ENCODE measurements around the gene DOP1B.
"Not testable (repeated sequence)": the region's sequence is repeated elsewhere in the genome, so short reads cannot be mapped to it uniquely, and the experiment has no call there.

Gene DOP1B

GRCh38 chr21:36129219-36129618, 27.4 kb upstream of the DOP1B start:
- H3K4me3 ChIP-seq, result no peak overlapping the region
- TF ChIP-seq POLR2AphosphoS5 (IDR thresholded peaks at IDR 0.05; ENCODE audit: borderline replicate concordance, low read depth, low read length) (no peak), FOXP2 (optimal IDR thresholded peaks at IDR 0.05; ENCODE audit: control extremely low read depth, extremely low read length, insufficient read depth) (no peak), EZH2 (IDR thresholded peaks at IDR 0.05) (no peak)
- no peak for DNase-seq (ENCODE audit: low read depth, low spot score)
- no peaks in the 10 kb centered on the region for H3K36me3 ChIP-seq (ENCODE audit: insufficient read depth, low read length)
- H3K9me3 ChIP-seq (ENCODE audit: low read depth, low read length), result no peaks in the 10 kb centered on the region
- no peak overlapping the region for H3K9ac ChIP-seq (ENCODE audit: insufficient read length)
- no peak overlapping the region for H3K27ac ChIP-seq

- H3K9me3 ChIP-seq (ENCODE audit: low read depth, low read length); H3K36me3 ChIP-seq (ENCODE audit: insufficient read depth, low read length); H3K9ac ChIP-seq (ENCODE audit: insufficient read length); DNase-seq (ENCODE audit: low read depth, low spot score); H3K27ac ChIP-seq: not testable (repeated sequence)
- peak overlapping the region; percentile 42 for H3K4me3 ChIP-seq
Measured at GRCh38 chr21:36130414-36130762, 26.2 kb upstream of the DOP1B start.

- H3K36me3 ChIP-seq (ENCODE audit: insufficient read depth, low read length); H3K9ac ChIP-seq (ENCODE audit: insufficient read length); DNase-seq (ENCODE audit: low read depth, low spot score); H3K27ac ChIP-seq; H3K9me3 ChIP-seq (ENCODE audit: low read depth, low read length): not testable (repeated sequence)
- H3K4me3 ChIP-seq, result peak overlapping the region; percentile 42
Measured at GRCh38 chr21:36130839-36131238, 25.8 kb upstream of the DOP1B start.

- no peak for TF ChIP-seq POLR2AphosphoS5 (IDR thresholded peaks at IDR 0.05; ENCODE audit: borderline replicate concordance, low read depth, low read length)
- no peak for TF ChIP-seq FOXP2 (optimal IDR thresholded peaks at IDR 0.05; ENCODE audit: control extremely low read depth, extremely low read length, insufficient read depth)
- TF ChIP-seq EZH2 (IDR thresholded peaks at IDR 0.05), result no peak
- no peaks in the 10 kb centered on the region for H3K36me3 ChIP-seq (ENCODE audit: insufficient read depth, low read length)
- no peaks in the 10 kb centered on the region for H3K9me3 ChIP-seq (ENCODE audit: low read depth, low read length)
- no peak overlapping the region for H3K4me3 ChIP-seq
- no peak overlapping the region for H3K9ac ChIP-seq (ENCODE audit: insufficient read length)
- no peak overlapping the region for H3K27ac ChIP-seq
- DNase-seq (ENCODE audit: low read depth, low spot score), result no peak
Measured at GRCh38 chr21:36132696-36133095, 23.9 kb upstream of the DOP1B start.

- Histone ChIP-seq H3K9ac (ENCODE audit: insufficient read length) (peak within 1 kb of the TSS; percentile 47), H3K27ac (peak within 1 kb of the TSS; percentile 43; the same call in 1 of the 2 replicates), H3K4me3 (peak within 1 kb of the TSS; percentile 92), H3K36me3 (ENCODE audit: insufficient read depth, low read length) (no peaks in the 10 kb centered on the region), H3K9me3 (ENCODE audit: low read depth, low read length) (no peaks in the 10 kb centered on the region)
- no peak for DNase-seq (ENCODE audit: low read depth, low spot score)
- TF ChIP-seq EZH2 (IDR thresholded peaks at IDR 0.05), result no peak
- peak; percentile 60; the same call in 1 of the 2 replicates for TF ChIP-seq POLR2AphosphoS5 (IDR thresholded peaks at IDR 0.05; ENCODE audit: borderline replicate concordance, low read depth, low read length)
Measured at GRCh38 chr21:36134803-36135390, 21.7 kb upstream of the DOP1B start, which contains the start of gene CBR3. Gene CBR3 (plus strand): TSS chr21:36135079. CDS start chr21:36135193, 114 bp downstream.

- H3K4me3 ChIP-seq, result peak overlapping the region; percentile 92
- peak overlapping the region; percentile 43; the same call in 1 of the 2 replicates for H3K27ac ChIP-seq
- no peaks in the 10 kb centered on the region for H3K9me3 ChIP-seq (ENCODE audit: low read depth, low read length)
- TF ChIP-seq EZH2 (IDR thresholded peaks at IDR 0.05) (no peak), POLR2AphosphoS5 (IDR thresholded peaks at IDR 0.05; ENCODE audit: borderline replicate concordance, low read depth, low read length) (0 out of 2 replicates have a peak, but pooled peaks have one; percentile 19)
- peak; percentile 81 for DNase-seq (ENCODE audit: low read depth, low spot score)
- no peaks in the 10 kb centered on the region for H3K36me3 ChIP-seq (ENCODE audit: insufficient read depth, low read length)
- peak overlapping the region; percentile 47 for H3K9ac ChIP-seq (ENCODE audit: insufficient read length)
Measured at GRCh38 chr21:36135391-36136102, 21.1 kb upstream of the DOP1B start.

GRCh38 chr21:36139791-36140190, 16.8 kb upstream of the DOP1B start:
- not testable (repeated sequence) for H3K27ac ChIP-seq; H3K4me3 ChIP-seq; H3K9me3 ChIP-seq (ENCODE audit: low read depth, low read length); DNase-seq (ENCODE audit: low read depth, low spot score); H3K9ac ChIP-seq (ENCODE audit: insufficient read length); H3K36me3 ChIP-seq (ENCODE audit: insufficient read depth, low read length)

- no peaks in the 10 kb centered on the region for H3K9me3 ChIP-seq (ENCODE audit: low read depth, low read length)
- TF ChIP-seq FOXP2 (optimal IDR thresholded peaks at IDR 0.05; ENCODE audit: control extremely low read depth, extremely low read length, insufficient read depth), result no peak
- no peak for TF ChIP-seq EZH2 (IDR thresholded peaks at IDR 0.05)
- no peak for TF ChIP-seq POLR2AphosphoS5 (IDR thresholded peaks at IDR 0.05; ENCODE audit: borderline replicate concordance, low read depth, low read length)
- H3K27ac ChIP-seq, result no peak overlapping the region
- no peak overlapping the region for H3K4me3 ChIP-seq
- DNase-seq (ENCODE audit: low read depth, low spot score), result no peak
- H3K9ac ChIP-seq (ENCODE audit: insufficient read length), result no peak overlapping the region
- no peaks in the 10 kb centered on the region for H3K36me3 ChIP-seq (ENCODE audit: insufficient read depth, low read length)
Measured at GRCh38 chr21:36141513-36141925, 15.1 kb upstream of the DOP1B start.

GRCh38 chr21:36144233-36144632, 12.4 kb upstream of the DOP1B start:
- not testable (repeated sequence) for DNase-seq (ENCODE audit: low read depth, low spot score); H3K36me3 ChIP-seq (ENCODE audit: insufficient read depth, low read length); H3K9me3 ChIP-seq (ENCODE audit: low read depth, low read length); H3K27ac ChIP-seq; H3K9ac ChIP-seq (ENCODE audit: insufficient read length); H3K4me3 ChIP-seq
